Measurements from ENCODE around the gene SDC3. TPM values are rescaled to one million over a fixed set of nuclear protein-coding genes. Genes with fewer than 3 reads are reported as not detected.

SDC3 gene
- total and polyA plus RNA-seq, 10 of the 15 experiments (the other 5 are each of a cell fraction or from before 2014, with no cell fraction given), result under 0.01 to 0.46 (median 0.07) TPM; not detected in 2

DNA sequence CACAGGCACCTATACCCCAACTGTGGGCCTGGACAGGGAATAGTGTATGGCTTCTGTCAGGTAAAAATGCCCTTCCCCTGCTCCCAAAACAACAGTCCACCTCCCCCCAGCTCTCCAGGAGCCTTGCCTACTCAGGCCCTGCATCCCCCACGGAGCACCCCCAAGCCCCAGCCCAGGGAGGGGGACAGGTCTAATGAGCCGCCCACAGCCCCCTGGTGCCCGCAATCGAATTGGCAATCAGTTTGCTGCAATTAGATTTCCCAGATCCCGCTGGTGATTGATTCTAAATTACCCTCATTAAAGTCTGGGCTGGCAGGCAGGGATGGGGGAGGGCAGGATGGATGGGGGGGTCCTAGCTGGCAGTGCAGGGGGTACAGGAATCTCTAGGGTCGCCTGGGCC, 8.1 kb downstream of the SDC3 start:
- H3K4me2 ChIP-seq (ENCODE audit: control insufficient read depth, insufficient read depth), result no peak overlapping the region
- POLR2A ChIA-PET, result no interaction called here
- 61% methylated on average over 6 of the region's 6 CpGs for WGBS (ENCODE audit: insufficient coverage, insufficient replicate concordance, low lambda C conversion rate, missing lambda C conversion rate)
- RAD21 ChIA-PET (ENCODE audit: unreplicated experiment), result no interaction called here
- in situ Hi-C loops (cut with MboI), result no loop called here
- BruUV-seq (replicated peaks), result no TSS peak
- no peaks in the 10 kb centered on the region for H3K79me2 ChIP-seq (ENCODE audit: control insufficient read depth, insufficient read depth, low read length)
- SMC1A ChIA-PET (ENCODE audit: uncharacterized antibody, unreplicated experiment), result interaction anchor here (1.2 kb wide), 1 partner anchor 99 kb away, joined by 4 read pairs; no protein-coding TSS in a partner anchor
- FAIRE-seq, result no peak
- no peaks in the 10 kb centered on the region for H3K4me1 ChIP-seq (ENCODE audit: control insufficient read depth, insufficient read depth, low read length)
- no peak overlapping the region for H3K9ac ChIP-seq (ENCODE audit: control insufficient read depth, insufficient read depth, low read length)
- no peaks in the 10 kb centered on the region for H4K20me1 ChIP-seq (ENCODE audit: control insufficient read depth, insufficient read depth)
- CTCF ChIA-PET, result no interaction called here
- no peak overlapping the region for H3K27ac ChIP-seq (ENCODE audit: control insufficient read depth, insufficient read depth)
- no peak overlapping the region for H3K4me3 ChIP-seq
- no peak for DNase-seq (ENCODE audit: low read depth, low spot score)
- TF ChIP-seq CHD4 (IDR thresholded peaks at IDR 0.05), result no peak
- TF ChIP-seq CREB1 (IDR thresholded peaks at IDR 0.05; ENCODE audit: low read depth), result no peak
- TF ChIP-seq, protein P1, sequence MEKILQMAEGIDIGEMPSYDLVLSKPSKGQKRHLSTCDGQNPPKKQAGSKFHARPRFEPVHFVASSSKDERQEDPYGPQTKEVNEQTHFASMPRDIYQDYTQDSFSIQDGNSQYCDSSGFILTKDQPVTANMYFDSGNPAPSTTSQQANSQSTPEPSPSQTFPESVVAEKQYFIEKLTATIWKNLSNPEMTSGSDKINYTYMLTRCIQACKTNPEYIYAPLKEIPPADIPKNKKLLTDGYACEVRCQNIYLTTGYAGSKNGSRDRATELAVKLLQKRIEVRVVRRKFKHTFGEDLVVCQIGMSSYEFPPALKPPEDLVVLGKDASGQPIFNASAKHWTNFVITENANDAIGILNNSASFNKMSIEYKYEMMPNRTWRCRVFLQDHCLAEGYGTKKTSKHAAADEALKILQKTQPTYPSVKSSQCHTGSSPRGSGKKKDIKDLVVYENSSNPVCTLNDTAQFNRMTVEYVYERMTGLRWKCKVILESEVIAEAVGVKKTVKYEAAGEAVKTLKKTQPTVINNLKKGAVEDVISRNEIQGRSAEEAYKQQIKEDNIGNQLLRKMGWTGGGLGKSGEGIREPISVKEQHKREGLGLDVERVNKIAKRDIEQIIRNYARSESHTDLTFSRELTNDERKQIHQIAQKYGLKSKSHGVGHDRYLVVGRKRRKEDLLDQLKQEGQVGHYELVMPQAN (conservative IDR thresholded peaks at IDR 0.05), result no peak
- TF ChIP-seq, protein P2, sequence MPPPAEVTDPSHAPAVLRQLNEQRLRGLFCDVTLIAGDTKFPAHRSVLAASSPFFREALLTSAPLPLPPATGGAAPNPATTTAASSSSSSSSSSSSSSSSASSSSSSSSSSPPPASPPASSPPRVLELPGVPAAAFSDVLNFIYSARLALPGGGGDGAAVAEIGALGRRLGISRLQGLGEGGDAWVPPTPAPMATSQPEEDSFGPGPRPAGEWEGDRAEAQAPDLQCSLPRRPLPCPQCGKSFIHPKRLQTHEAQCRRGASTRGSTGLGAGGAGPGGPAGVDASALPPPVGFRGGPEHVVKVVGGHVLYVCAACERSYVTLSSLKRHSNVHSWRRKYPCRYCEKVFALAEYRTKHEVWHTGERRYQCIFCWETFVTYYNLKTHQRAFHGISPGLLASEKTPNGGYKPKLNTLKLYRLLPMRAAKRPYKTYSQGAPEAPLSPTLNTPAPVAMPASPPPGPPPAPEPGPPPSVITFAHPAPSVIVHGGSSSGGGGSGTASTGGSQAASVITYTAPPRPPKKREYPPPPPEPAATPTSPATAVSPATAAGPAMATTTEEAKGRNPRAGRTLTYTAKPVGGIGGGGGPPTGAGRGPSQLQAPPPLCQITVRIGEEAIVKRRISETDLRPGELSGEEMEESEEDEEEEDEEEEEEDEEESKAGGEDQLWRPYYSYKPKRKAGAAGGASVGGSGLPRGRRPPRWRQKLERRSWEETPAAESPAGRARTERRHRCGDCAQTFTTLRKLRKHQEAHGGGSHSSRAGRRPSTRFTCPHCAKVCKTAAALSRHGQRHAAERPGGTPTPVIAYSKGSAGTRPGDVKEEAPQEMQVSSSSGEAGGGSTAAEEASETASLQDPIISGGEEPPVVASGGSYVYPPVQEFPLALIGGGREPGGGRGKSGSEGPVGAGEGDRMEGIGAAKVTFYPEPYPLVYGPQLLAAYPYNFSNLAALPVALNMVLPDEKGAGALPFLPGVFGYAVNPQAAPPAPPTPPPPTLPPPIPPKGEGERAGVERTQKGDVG (CRISPR knock-in tag; IDR thresholded peaks at IDR 0.05), result no peak
- no peak for TF ChIP-seq KAT2A (conservative IDR thresholded peaks at IDR 0.05; ENCODE audit: control insufficient read depth, low read depth, low read length)
- TF ChIP-seq, protein P3, sequence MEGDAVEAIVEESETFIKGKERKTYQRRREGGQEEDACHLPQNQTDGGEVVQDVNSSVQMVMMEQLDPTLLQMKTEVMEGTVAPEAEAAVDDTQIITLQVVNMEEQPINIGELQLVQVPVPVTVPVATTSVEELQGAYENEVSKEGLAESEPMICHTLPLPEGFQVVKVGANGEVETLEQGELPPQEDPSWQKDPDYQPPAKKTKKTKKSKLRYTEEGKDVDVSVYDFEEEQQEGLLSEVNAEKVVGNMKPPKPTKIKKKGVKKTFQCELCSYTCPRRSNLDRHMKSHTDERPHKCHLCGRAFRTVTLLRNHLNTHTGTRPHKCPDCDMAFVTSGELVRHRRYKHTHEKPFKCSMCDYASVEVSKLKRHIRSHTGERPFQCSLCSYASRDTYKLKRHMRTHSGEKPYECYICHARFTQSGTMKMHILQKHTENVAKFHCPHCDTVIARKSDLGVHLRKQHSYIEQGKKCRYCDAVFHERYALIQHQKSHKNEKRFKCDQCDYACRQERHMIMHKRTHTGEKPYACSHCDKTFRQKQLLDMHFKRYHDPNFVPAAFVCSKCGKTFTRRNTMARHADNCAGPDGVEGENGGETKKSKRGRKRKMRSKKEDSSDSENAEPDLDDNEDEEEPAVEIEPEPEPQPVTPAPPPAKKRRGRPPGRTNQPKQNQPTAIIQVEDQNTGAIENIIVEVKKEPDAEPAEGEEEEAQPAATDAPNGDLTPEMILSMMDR (IDR thresholded peaks at IDR 0.05 in 2 of 3, conservative IDR thresholded peaks at IDR 0.05 in 1 of 3; ENCODE audit: control insufficient read depth in 2 of 3, extremely low read depth in 1 of 3, insufficient read depth in 1 of 3, low read depth in 3 of 3, low read length in 3 of 3), result no peak
- no peak for TF ChIP-seq RFX5 (IDR thresholded peaks at IDR 0.05; ENCODE audit: low read depth, low read length)
- TF ChIP-seq EED (IDR thresholded peaks at IDR 0.05; ENCODE audit: low read depth), result no peak
- no peak for TF ChIP-seq SMARCA5 (IDR thresholded peaks at IDR 0.05)
- TF ChIP-seq EZH2 (IDR thresholded peaks at IDR 0.05; ENCODE audit: borderline replicate concordance, control insufficient read depth, low read depth, low read length), result no peak
- TF ChIP-seq PAX5 (IDR thresholded peaks at IDR 0.05; ENCODE audit: borderline replicate concordance, low read depth, low read length), result no peak
- H2AFZ ChIP-seq (ENCODE audit: control insufficient read depth, low read depth, low read length), result no peak overlapping the region
- H3K27me3 ChIP-seq (replicated peaks in 1 of 2; ENCODE audit: control insufficient read depth in 2 of 2, insufficient read depth in 2 of 2, low read length in 1 of 2), result no peaks in the 10 kb centered on the region; a peak in 3 of 4 replicates
- ATAC-seq, result no peak
- no peaks in the 10 kb centered on the region for H3K36me3 ChIP-seq (ENCODE audit: control insufficient read depth in 2 of 2, insufficient read depth in 2 of 2, low read length in 1 of 2)
- intact Hi-C loops (cut with micrococcal nuclease; ENCODE audit: unreplicated experiment), result no loop called here
- no peaks in the 10 kb centered on the region for H3K9me3 ChIP-seq (replicated peaks; ENCODE audit: control insufficient read depth, insufficient read depth, low read length)
